GM23338 (cell line): Measurements from ENCODE around the gene ANAPC7. TPM values are rescaled to one million over a fixed set of nuclear protein-coding genes. Genes with fewer than 3 reads are reported as not detected.
"Not testable (repeated sequence)": the region's sequence is repeated elsewhere in the genome, so short reads cannot be mapped to it uniquely, and the experiment has no call there.

Source experiments
- ATAC-seq: fragments of 200-7000 bp; cut with Tn5 transposase; 3 replicates; pipeline ENCODE4 v1.9.1; 2020
- DNase-seq: peaks from one replicate; pipeline ENCODE4 v3.0.0-alpha.2; 2015; ENCODE audit warnings: low spot score
- H2AFZ ChIP-seq: fragments of 200-600 bp; sonication (generic); 2 replicates; pipeline ENCODE4 v1.8.0; 2016; ENCODE audit warnings: antibody characterized with exemption, mild to moderate bottlenecking, moderate library complexity
- H3F3A ChIP-seq: fragments of 200-600 bp; sonication (generic); replicated peaks from 2 replicates; pipeline ENCODE4 v1.8.0; 2017; ENCODE audit warnings: antibody characterized with exemption, mixed run types, low read depth
- H3K27ac ChIP-seq: fragments of 200-600 bp; sonication (generic); 2 replicates; pipeline ENCODE4 v1.6.1; 2016; ENCODE audit warnings: low read depth
- H3K27me3 ChIP-seq: fragments of 200-600 bp; sonication (generic); 2 replicates; pipeline ENCODE4 v1.8.0; 2016; ENCODE audit warnings: mild to moderate bottlenecking, mixed run types, moderate library complexity; ENCODE audit not compliant: insufficient read depth
- H3K36me3 ChIP-seq: fragments of 200-600 bp; sonication (generic); 2 replicates; pipeline ENCODE4 v1.8.0; 2016; ENCODE audit warnings: mild to moderate bottlenecking; ENCODE audit not compliant: insufficient read depth
- H3K4me1 ChIP-seq: fragments of 200-600 bp; sonication (generic); 2 replicates; pipeline ENCODE4 v1.8.0; 2016; ENCODE audit warnings: mild to moderate bottlenecking, moderate library complexity; ENCODE audit not compliant: insufficient read depth
- H3K4me2 ChIP-seq: fragments of 200-600 bp; sonication (generic); 2 replicates; pipeline ENCODE4 v1.7.1; 2017; ENCODE audit warnings: mixed run types
- H3K4me3 ChIP-seq: fragments of 200-600 bp; sonication (generic); 2 replicates; pipeline ENCODE4 v1.6.1; 2016; ENCODE audit warnings: mixed run types
- H3K79me2 ChIP-seq: fragments of 200-600 bp; sonication (generic); replicated peaks from 2 replicates; pipeline ENCODE4 v1.8.0; 2017; ENCODE audit warnings: mild to moderate bottlenecking; ENCODE audit not compliant: insufficient read depth
- H3K9me2 ChIP-seq: fragments of 200-600 bp; sonication (generic); 2 replicates; pipeline ENCODE4 v1.8.0; 2017; ENCODE audit not compliant: insufficient read depth
- H4K20me1 ChIP-seq: fragments of 200-600 bp; sonication (generic); replicated peaks from 2 replicates; pipeline ENCODE4 v1.8.0; 2017; ENCODE audit warnings: mild to moderate bottlenecking; ENCODE audit not compliant: insufficient read depth
- H3K27ac Mint-ChIP-seq: 2 replicates; pipeline ENCODE4 v1.8.0; 2020; ENCODE audit warnings: inconsistent platforms, mild to moderate bottlenecking, moderate library complexity, mixed read lengths
- H3K27me3 Mint-ChIP-seq: 3 replicates; pipeline ENCODE4 v1.8.0; 2022; ENCODE audit warnings: low read depth, mild to moderate bottlenecking, moderate library complexity, mixed read lengths, inconsistent platforms; ENCODE audit not compliant: insufficient read depth, poor library complexity
- H3K36me3 Mint-ChIP-seq: 3 replicates; pipeline ENCODE4 v1.8.0; 2021; ENCODE audit warnings: low read depth, mild to moderate bottlenecking, inconsistent platforms, moderate library complexity, mixed read lengths
- H3K4me1 Mint-ChIP-seq: 3 replicates; pipeline ENCODE4 v1.8.0; 2020; ENCODE audit warnings: mild to moderate bottlenecking, inconsistent platforms, mixed read lengths
- H3K4me3 Mint-ChIP-seq: 3 replicates; pipeline ENCODE4 v1.8.0; 2021; ENCODE audit warnings: moderate library complexity, mild to moderate bottlenecking, inconsistent platforms, mixed read lengths
- H3K9me3 Mint-ChIP-seq: 3 replicates; pipeline ENCODE4 v1.8.0; 2020; ENCODE audit warnings: moderate library complexity, mild to moderate bottlenecking, inconsistent platforms, mixed read lengths
- CREB1 ChIP-seq: fragments of 250-450 bp; sonication (Bioruptor Pico); IDR thresholded peaks from 2 replicates; pipeline ENCODE4 v1.5.0; 2020; ENCODE audit warnings: low read depth, mild to moderate bottlenecking, moderate library complexity
- ETS1 ChIP-seq: IDR thresholded peaks from 2 replicates; pipeline ENCODE4 v1.6.1; 2016; ENCODE audit warnings: antibody characterized with exemption
- EZH2 ChIP-seq: fragments of 200-600 bp; sonication (generic); IDR thresholded peaks from one replicate; pipeline ENCODE4 v1.8.0; 2017; ENCODE audit warnings: antibody characterized with exemption, mild to moderate bottlenecking, low read depth; ENCODE audit not compliant: unreplicated experiment
- EZH2phosphoT487 ChIP-seq: fragments of 200-600 bp; sonication (generic); IDR thresholded peaks from one replicate; pipeline ENCODE4 v1.8.1; 2018; ENCODE audit warnings: antibody characterized with exemption; ENCODE audit not compliant: unreplicated experiment
- JUNB ChIP-seq: IDR thresholded peaks from one replicate; pipeline ENCODE4 v1.6.1; 2016; ENCODE audit warnings: antibody characterized with exemption; ENCODE audit not compliant: unreplicated experiment
- NANOG ChIP-seq: IDR thresholded peaks from 2 replicates; pipeline ENCODE4 v1.6.1; 2016; ENCODE audit warnings: antibody characterized with exemption, borderline replicate concordance
- POLR2AphosphoS5 ChIP-seq: IDR thresholded peaks from 2 replicates; pipeline ENCODE4 v1.6.1; 2016; ENCODE audit warnings: antibody characterized with exemption, low read depth
- STAT1 ChIP-seq: IDR thresholded peaks from one replicate; pipeline ENCODE4 v1.6.1; 2016; ENCODE audit warnings: antibody characterized with exemption; ENCODE audit not compliant: unreplicated experiment
- ZNF114 ChIP-seq: fragments of 250-450 bp; sonication (Bioruptor Pico); IDR thresholded peaks from 2 replicates; pipeline ENCODE4 v1.5.0; 2020; ENCODE audit warnings: mild to moderate bottlenecking, moderate library complexity
- ZNF331 ChIP-seq: fragments of 250-450 bp; sonication (Bioruptor Pico); IDR thresholded peaks from 2 replicates; pipeline ENCODE4 v1.5.0; 2020; ENCODE audit warnings: low read depth, mild to moderate bottlenecking, moderate library complexity
- polyA plus RNA-seq: library from polyadenylated mRNA; unstranded; fragments of >200 nt; fragmentation: Nextera tagmentation; extraction: Ambion mirVana; gene quantifications from 2 replicates; pipeline ENCODE4 v1.2.1, GENCODE V29; 2016
- total RNA-seq: library from RNA; depleted of rRNA; stranded (reverse); fragments of >200 nt; shearing (Covaris generic); gene quantifications from 2 replicates; pipeline ENCODE4 v1.2.3, GENCODE V29; 2014
- TF ChIP-seq, protein P1 (sequence below): IDR thresholded peaks from one replicate; pipeline ENCODE4 v1.6.1; 2018; ENCODE audit warnings: antibody characterized with exemption; ENCODE audit not compliant: unreplicated experiment

The ANAPC7 gene
- total and polyA plus RNA-seq, 2 experiments from 2014 or later, result 71.0 to 99.3 TPM

- no peak for ATAC-seq
- peaks cover 12% of the 10 kb centered on the region for H3K36me3 ChIP-seq
- H4K20me1 ChIP-seq, result no peaks in the 10 kb centered on the region
- H3K79me2 ChIP-seq, result no peaks in the 10 kb centered on the region
- H3K4me1 ChIP-seq, result no peaks in the 10 kb centered on the region
- H2AFZ ChIP-seq, result peak overlapping the region; percentile 43; the same call in 1 of the 2 replicates
- H3K27ac ChIP-seq, result peak overlapping the region; percentile 32; the same call in 1 of the 2 replicates
- H3K27ac Mint-ChIP-seq, result no peak overlapping the region
- no peak overlapping the region; the same call in 2 of the 3 replicates for H3K4me3 Mint-ChIP-seq
- peaks cover 11% of the 10 kb centered on the region for H3K27me3 Mint-ChIP-seq
- H3K9me2 ChIP-seq, result no peaks in the 10 kb centered on the region
- no peak overlapping the region for H3K4me2 ChIP-seq
- H3K4me1 Mint-ChIP-seq, result no peaks in the 10 kb centered on the region
- no peak for TF ChIP-seq JUNB
- H3K9me3 Mint-ChIP-seq, result no peaks in the 10 kb centered on the region
- H3K27me3 ChIP-seq, result no peaks in the 10 kb centered on the region
- H3K4me3 ChIP-seq, result no peak overlapping the region; the same call in 1 of the 2 replicates
- H3F3A ChIP-seq, result peaks cover 10% of the 10 kb centered on the region; the same call in 1 of the 2 replicates
- DNase-seq, result no peak
- peaks cover 32% of the 10 kb centered on the region for H3K36me3 Mint-ChIP-seq
Measured at GRCh38 chr12:110431957-110432587, 28.6 kb upstream of the ANAPC7 start.

GRCh38 chr12:110429676-110430075 is 26.2 kb upstream of the ANAPC7 start:
- H3K4me2 ChIP-seq, H3K79me2 ChIP-seq, H3K27ac Mint-ChIP-seq, H2AFZ ChIP-seq, H3K4me3 ChIP-seq, ATAC-seq, H3K4me1 ChIP-seq, DNase-seq, H3K36me3 Mint-ChIP-seq, H3K36me3 ChIP-seq, H3K27ac ChIP-seq, H3K4me1 Mint-ChIP-seq, H3K4me3 Mint-ChIP-seq, H4K20me1 ChIP-seq, H3K27me3 ChIP-seq, H3K9me2 ChIP-seq, H3K9me3 Mint-ChIP-seq: not testable (repeated sequence)
- peaks cover 11% of the 10 kb centered on the region for H3K27me3 Mint-ChIP-seq
- peaks cover 13% of the 10 kb centered on the region; the same call in 1 of the 2 replicates for H3F3A ChIP-seq

DNA sequence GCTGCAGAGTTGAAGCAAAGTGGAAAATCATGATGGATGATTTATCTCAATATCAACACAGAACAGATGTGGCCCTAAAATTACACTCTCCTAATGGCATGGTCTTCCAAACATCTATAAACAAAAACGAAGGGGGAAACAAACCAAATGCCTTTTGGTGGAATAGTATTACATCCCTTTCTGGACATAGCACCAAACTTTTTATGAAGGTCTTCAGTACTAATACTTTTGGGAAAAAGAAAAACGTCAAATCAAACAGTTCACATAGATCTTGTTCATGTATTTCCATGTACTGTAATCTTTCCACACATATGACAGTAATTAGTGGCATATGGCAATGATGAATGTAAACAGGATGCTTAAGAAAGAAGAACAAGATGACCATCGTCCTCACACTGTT is 22.9 kb upstream of the ANAPC7 start:
- Histone ChIP-seq H3K27ac (no peak overlapping the region), H4K20me1 (no peaks in the 10 kb centered on the region), H3K4me1 (peaks cover 4% of the 10 kb centered on the region; the same call in 1 of the 2 replicates), H3K4me2 (no peak overlapping the region), H3K9me2 (no peaks in the 10 kb centered on the region), H3K27me3 (no peaks in the 10 kb centered on the region), H3F3A (peaks cover 6% of the 10 kb centered on the region; the same call in 1 of the 2 replicates), H3K79me2 (no peaks in the 10 kb centered on the region), H2AFZ (no peak overlapping the region), H3K4me3 (no peak overlapping the region), H3K36me3 (no peaks in the 10 kb centered on the region)
- Mint-ChIP-seq H3K36me3 (no peaks in the 10 kb centered on the region), H3K4me1 (peaks cover 8% of the 10 kb centered on the region; the same call in 2 of the 3 replicates), H3K4me3 (no peak overlapping the region), H3K27me3 (peaks cover 4% of the 10 kb centered on the region), H3K9me3 (no peaks in the 10 kb centered on the region), H3K27ac (no peak overlapping the region)
- ATAC-seq (no peak), DNase-seq (no peak)
- TF ChIP-seq JUNB (no peak), ZNF114 (CRISPR knock-in tag) (no peak), CREB1 (CRISPR knock-in tag) (no peak), POLR2AphosphoS5 (no peak), ZNF331 (no peak), EZH2 (no peak), ETS1 (no peak), STAT1 (no peak), NANOG (no peak), EZH2phosphoT487 (no peak)
- TF ChIP-seq, protein P1, sequence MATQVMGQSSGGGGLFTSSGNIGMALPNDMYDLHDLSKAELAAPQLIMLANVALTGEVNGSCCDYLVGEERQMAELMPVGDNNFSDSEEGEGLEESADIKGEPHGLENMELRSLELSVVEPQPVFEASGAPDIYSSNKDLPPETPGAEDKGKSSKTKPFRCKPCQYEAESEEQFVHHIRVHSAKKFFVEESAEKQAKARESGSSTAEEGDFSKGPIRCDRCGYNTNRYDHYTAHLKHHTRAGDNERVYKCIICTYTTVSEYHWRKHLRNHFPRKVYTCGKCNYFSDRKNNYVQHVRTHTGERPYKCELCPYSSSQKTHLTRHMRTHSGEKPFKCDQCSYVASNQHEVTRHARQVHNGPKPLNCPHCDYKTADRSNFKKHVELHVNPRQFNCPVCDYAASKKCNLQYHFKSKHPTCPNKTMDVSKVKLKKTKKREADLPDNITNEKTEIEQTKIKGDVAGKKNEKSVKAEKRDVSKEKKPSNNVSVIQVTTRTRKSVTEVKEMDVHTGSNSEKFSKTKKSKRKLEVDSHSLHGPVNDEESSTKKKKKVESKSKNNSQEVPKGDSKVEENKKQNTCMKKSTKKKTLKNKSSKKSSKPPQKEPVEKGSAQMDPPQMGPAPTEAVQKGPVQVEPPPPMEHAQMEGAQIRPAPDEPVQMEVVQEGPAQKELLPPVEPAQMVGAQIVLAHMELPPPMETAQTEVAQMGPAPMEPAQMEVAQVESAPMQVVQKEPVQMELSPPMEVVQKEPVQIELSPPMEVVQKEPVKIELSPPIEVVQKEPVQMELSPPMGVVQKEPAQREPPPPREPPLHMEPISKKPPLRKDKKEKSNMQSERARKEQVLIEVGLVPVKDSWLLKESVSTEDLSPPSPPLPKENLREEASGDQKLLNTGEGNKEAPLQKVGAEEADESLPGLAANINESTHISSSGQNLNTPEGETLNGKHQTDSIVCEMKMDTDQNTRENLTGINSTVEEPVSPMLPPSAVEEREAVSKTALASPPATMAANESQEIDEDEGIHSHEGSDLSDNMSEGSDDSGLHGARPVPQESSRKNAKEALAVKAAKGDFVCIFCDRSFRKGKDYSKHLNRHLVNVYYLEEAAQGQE, result no peak
